Measurements from ENCODE around the gene ALDH1B1.
A peak's percentile ranks its signal among the peaks of the same experiment; 100 is the strongest.

The ALDH1B1 gene

GRCh38 chr9:38387066-38387465 is 5.4 kb upstream of the ALDH1B1 start:
- TF ChIP-seq CTCF (IDR thresholded peaks at IDR 0.05; ENCODE audit: low read depth, low read length): no peak
- no peak for DNase-seq (ENCODE audit: low read depth in 2 of 2)
- H3K4me3 ChIP-seq (replicated peaks in 1 of 2; ENCODE audit: low read depth in 2 of 2, low read length in 2 of 2): no peak overlapping the region

GRCh38 chr9:38387751-38388150 is 4.8 kb upstream of the ALDH1B1 start:
- no peak for DNase-seq (ENCODE audit: low read depth in 2 of 2)
- TF ChIP-seq CTCF (IDR thresholded peaks at IDR 0.05; ENCODE audit: low read depth, low read length): no peak
- H3K4me3 ChIP-seq (replicated peaks in 1 of 2; ENCODE audit: low read depth in 2 of 2, low read length in 2 of 2): no peak overlapping the region

- TF ChIP-seq CTCF (IDR thresholded peaks at IDR 0.05; ENCODE audit: low read depth, low read length): no peak
- peak; percentile 36 to 45 for DNase-seq (ENCODE audit: low read depth in 2 of 2)
- no peak overlapping the region for H3K4me3 ChIP-seq (replicated peaks in 1 of 2; ENCODE audit: low read depth in 2 of 2, low read length in 2 of 2)
Measured at GRCh38 chr9:38388283-38389223, 3.9 kb upstream of the ALDH1B1 start.

GRCh38 chr9:38389313-38389712 is 3.2 kb upstream of the ALDH1B1 start:
- no peak overlapping the region for H3K4me3 ChIP-seq (replicated peaks in 1 of 2; ENCODE audit: low read depth in 2 of 2, low read length in 2 of 2)
- peak; percentile 13 to 17 for DNase-seq (ENCODE audit: low read depth in 2 of 2)
- no peak for TF ChIP-seq CTCF (IDR thresholded peaks at IDR 0.05; ENCODE audit: low read depth, low read length)

DNA sequence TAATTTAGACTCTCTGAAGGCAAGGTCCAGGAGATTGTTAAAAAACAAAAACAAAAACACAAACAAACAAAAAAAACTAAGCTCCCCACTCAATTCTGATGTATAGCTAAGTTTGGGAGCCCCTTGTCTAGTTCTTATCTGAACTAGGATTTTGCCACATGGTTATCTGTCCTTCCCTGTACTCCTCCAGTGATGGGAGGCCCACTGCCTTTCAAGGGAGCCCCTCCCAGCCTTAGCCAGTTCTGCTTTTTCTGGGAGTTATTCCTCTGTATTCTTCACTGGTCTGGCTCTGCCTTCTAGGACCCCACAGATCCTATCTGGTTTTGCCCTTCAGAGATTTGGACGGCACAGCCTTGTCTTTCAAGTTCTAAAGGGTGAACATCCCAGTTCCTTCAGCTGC is 2.1 kb upstream of the ALDH1B1 start:
- no peak overlapping the region for H3K4me3 ChIP-seq (replicated peaks in 1 of 2; ENCODE audit: low read depth in 2 of 2, low read length in 2 of 2)
- TF ChIP-seq CTCF (IDR thresholded peaks at IDR 0.05; ENCODE audit: low read depth, low read length): no peak

DNA sequence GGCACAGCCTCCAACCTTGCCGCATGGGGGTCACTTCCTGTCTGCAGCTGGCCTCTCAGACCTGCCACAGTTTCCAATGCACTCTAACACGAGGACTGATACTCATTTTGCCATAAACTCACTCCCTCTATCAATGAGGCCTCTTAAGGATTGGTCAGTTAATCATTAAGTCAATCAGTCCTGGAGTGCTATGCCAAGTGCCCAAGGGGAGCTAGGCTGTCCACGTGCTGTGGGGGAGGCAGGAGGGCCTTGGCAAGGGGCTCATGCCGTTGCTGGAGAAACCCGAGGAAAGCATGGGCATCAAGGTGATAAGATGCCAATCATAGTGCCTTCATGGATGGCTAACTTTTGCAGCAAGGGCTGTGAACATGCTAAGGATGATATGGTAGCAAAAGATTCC is 1.7 kb upstream of the ALDH1B1 start:
- no peak for DNase-seq (ENCODE audit: low read depth in 2 of 2)
- no peak for TF ChIP-seq CTCF (IDR thresholded peaks at IDR 0.05; ENCODE audit: low read depth, low read length)
- no peak overlapping the region for H3K4me3 ChIP-seq (replicated peaks in 1 of 2; ENCODE audit: low read depth in 2 of 2, low read length in 2 of 2)

More for the DNA sequence above, 2.1 kb upstream of the ALDH1B1 start:
- no peak for DNase-seq (ENCODE audit: low read depth in 2 of 2)

All from cardiac fibroblast (primary cell).